ENCODE measurements around the gene MCM5. TPM values are rescaled to one million over a fixed set of nuclear protein-coding genes. Genes with fewer than 3 reads are reported as not detected.
"Not testable (repeated sequence)": the region's sequence is repeated elsewhere in the genome, so short reads cannot be mapped to it uniquely, and the experiment has no call there.

MCM5 gene
- total and polyA plus RNA-seq, 8 donors = 34.9 to 83.4 (median 63.9) TPM

- intact Hi-C loops (cut with DNase I) = no loop called here
- H3K27ac ChIP-seq = no peak overlapping the region
- no peaks in the 10 kb centered on the region for H3K27me3 ChIP-seq
- H3K4me3 ChIP-seq = no peak overlapping the region
- peaks cover 5 to 14% of the 10 kb centered on the region in 2 donors for H3K4me1 ChIP-seq
- peaks cover 0 to 13% of the 10 kb centered on the region in 2 donors for H3K36me3 ChIP-seq
- peaks cover 0 to 7% of the 10 kb centered on the region in 2 donors for H3K9me3 ChIP-seq
- ATAC-seq (no peak), DNase-seq (peak in 1 of 4 donors; percentile 61)
- TF ChIP-seq CTCF (IDR thresholded peaks at IDR 0.05) = no peak
These were observed 35.3 kb downstream of the MCM5 start for GRCh38 chr22:35435201-35435740.

- peaks cover 0 to 13% of the 10 kb centered on the region in 2 donors for H3K36me3 ChIP-seq
- no peak for TF ChIP-seq CTCF (IDR thresholded peaks at IDR 0.05)
- H3K27me3 ChIP-seq = no peaks in the 10 kb centered on the region
- H3K4me3 ChIP-seq = no peak overlapping the region
- ATAC-seq (no peak), DNase-seq (peak in 1 of 4 donors; percentile 47)
- peaks cover 0 to 7% of the 10 kb centered on the region in 2 donors for H3K9me3 ChIP-seq
- intact Hi-C loops (cut with DNase I) = no loop called here
- H3K27ac ChIP-seq = no peak overlapping the region
- H3K4me1 ChIP-seq = peaks cover 0 to 2% of the 10 kb centered on the region in 2 donors
These were observed 36.5 kb downstream of the MCM5 start for GRCh38 chr22:35436421-35436820.

- Histone ChIP-seq H3K27ac (no peak overlapping the region), H3K9me3 (peaks cover 0 to 7% of the 10 kb centered on the region in 2 donors), H3K4me1 (no peaks in the 10 kb centered on the region), H3K4me3 (no peak overlapping the region), H3K27me3 (no peaks in the 10 kb centered on the region), H3K36me3 (peaks cover 0 to 13% of the 10 kb centered on the region in 2 donors)
- no peak for TF ChIP-seq CTCF (IDR thresholded peaks at IDR 0.05)
- ATAC-seq = no peak
- peak in 1 of 4 donors; percentile 10 for DNase-seq
- intact Hi-C loops (cut with DNase I) = no loop called here
These were observed 37.1 kb downstream of the MCM5 start for GRCh38 chr22:35437049-35437448.

GRCh38 chr22:35438673-35439364 lies 38.9 kb downstream of the MCM5 start:
- H3K36me3 ChIP-seq; H3K27me3 ChIP-seq; H3K4me3 ChIP-seq; H3K9me3 ChIP-seq; H3K27ac ChIP-seq; intact Hi-C loops (cut with DNase I); DNase-seq; H3K4me1 ChIP-seq; ATAC-seq: not testable (repeated sequence)

GRCh38 chr22:35439365-35439717 lies 39.4 kb downstream of the MCM5 start:
- Histone ChIP-seq H3K4me3 (no peak overlapping the region), H3K36me3 (no peaks in the 10 kb centered on the region), H3K27ac (no peak overlapping the region), H3K9me3 (no peaks in the 10 kb centered on the region), H3K27me3 (no peaks in the 10 kb centered on the region), H3K4me1 (no peaks in the 10 kb centered on the region)
- no peak for ATAC-seq
- intact Hi-C loops (cut with DNase I) = no loop called here
- no peak for DNase-seq
- TF ChIP-seq CTCF (IDR thresholded peaks at IDR 0.05) = no peak

Data from left lung (tissue), 10 donors.